GM12878 (cell line): ENCODE measurements around the gene SPAST. TPM values are rescaled to one million over a fixed set of nuclear protein-coding genes. Genes with fewer than 3 reads are reported as not detected.

Source experiments
- CBX5 ChIP-seq: sonication (generic); IDR thresholded peaks from 2 replicates; pipeline ENCODE4 v1.6.1; 2016; ENCODE audit warnings: low read depth, moderate library complexity, mild to moderate bottlenecking, inconsistent platforms
- E2F4 ChIP-seq: IDR thresholded peaks from 2 replicates; pipeline ENCODE4 v1.6.1; 2012; ENCODE audit warnings: low read depth, low read length, improper control_type of control experiment
- ESRRA ChIP-seq: IDR thresholded peaks from 2 replicates; pipeline ENCODE4 v1.6.1; 2012; ENCODE audit warnings: mild to moderate bottlenecking, low read length, improper control_type of control experiment
- FOXK2 ChIP-seq: fragments of 450-650 bp; IDR thresholded peaks from 2 replicates; pipeline ENCODE4 v1.6.1; 2017; ENCODE audit warnings: mild to moderate bottlenecking, moderate library complexity
- FOXM1 ChIP-seq: IDR thresholded peaks from 2 replicates; pipeline ENCODE4 v1.6.1; 2012; ENCODE audit warnings: low read depth, mild to moderate bottlenecking, inconsistent platforms, low read length, moderate library complexity
- IKZF1 ChIP-seq: fragments of 450-650 bp; conservative IDR thresholded peaks from 2 replicates; pipeline ENCODE4 v1.6.1; 2017; ENCODE audit warnings: antibody characterized with exemption, mild to moderate bottlenecking
- IKZF2 ChIP-seq, 2 experiments: fragments of 450-650 bp; IDR thresholded peaks; 2 replicates each; pipeline ENCODE4 v1.6.1; 2017; ENCODE audit warnings: mild to moderate bottlenecking in 2 of 2, moderate library complexity in 2 of 2
- KLF5 ChIP-seq: fragments of 450-650 bp; IDR thresholded peaks from 2 replicates; pipeline ENCODE4 v1.6.1; 2014; ENCODE audit warnings: mild to moderate bottlenecking; ENCODE audit not compliant: partially characterized antibody
- MYC ChIP-seq: IDR thresholded peaks from 2 replicates; pipeline ENCODE4 v1.6.1; 2011; ENCODE audit warnings: mild to moderate bottlenecking, low read length, moderate library complexity, inconsistent platforms; ENCODE audit not compliant: insufficient read depth, insufficient replicate concordance, insufficient read length, severe bottlenecking
- NFYB ChIP-seq: IDR thresholded peaks from 2 replicates; pipeline ENCODE4 v1.6.1; 2011; ENCODE audit warnings: low read depth, mild to moderate bottlenecking, low read length, improper control_type of control experiment, moderate library complexity; ENCODE audit not compliant: insufficient read depth
- REST ChIP-seq: IDR thresholded peaks from 2 replicates; pipeline ENCODE4 v1.6.1; 2012; ENCODE audit warnings: mild to moderate bottlenecking, low read depth, low read length
- RFX5 ChIP-seq: IDR thresholded peaks from 2 replicates; pipeline ENCODE4 v1.6.1; 2011; ENCODE audit warnings: low read depth, low read length, improper control_type of control experiment
- SIX5 ChIP-seq: IDR thresholded peaks from 2 replicates; pipeline ENCODE4 v1.6.1; 2011; ENCODE audit warnings: mild to moderate bottlenecking, low read depth, low read length, moderate library complexity; ENCODE audit not compliant: severe bottlenecking
- SMARCA5 ChIP-seq: fragments of 450-650 bp; IDR thresholded peaks from 2 replicates; pipeline ENCODE4 v1.6.1; 2017; ENCODE audit warnings: mild to moderate bottlenecking
- TCF7 ChIP-seq: IDR thresholded peaks from 2 replicates; pipeline ENCODE4 v1.6.1; 2014; ENCODE audit warnings: antibody characterized with exemption, borderline replicate concordance
- ZBED1 ChIP-seq: IDR thresholded peaks from 2 replicates; pipeline ENCODE4 v1.6.1; 2016; ENCODE audit warnings: borderline replicate concordance
- ZNF217 ChIP-seq: fragments of 450-650 bp; IDR thresholded peaks from 2 replicates; pipeline ENCODE4 v1.6.1; 2017; ENCODE audit warnings: antibody characterized with exemption, mild to moderate bottlenecking
- ZNF274 ChIP-seq: IDR thresholded peaks from one replicate; pipeline ENCODE4 v1.8.0; 2011; ENCODE audit not compliant: insufficient read length, insufficient read depth
- ZNF687 ChIP-seq: fragments of 450-650 bp; IDR thresholded peaks from 2 replicates; pipeline ENCODE4 v1.6.1; 2017; ENCODE audit warnings: mild to moderate bottlenecking, moderate library complexity
- polyA plus RNA-seq, 11 experiments: library from polyadenylated mRNA; depleted of rRNA in 4 of 11; unstranded in 6 of 11; stranded (reverse) in 5 of 11; fragments of >200 nt; fragmentation: Nextera tagmentation in 4 of 11; fragmentation: Illumina TruSeq in 1 of 11; extraction: Ambion mirVana in 4 of 11; extraction: Trizol in 1 of 11; gene quantifications; 1 replicate in 1 of 11; 2 replicates in 10 of 11; pipeline versions ENCODE4 v1.2.1 to v1.2.3, GENCODE V29; 2011 to 2016; ENCODE audit warnings: inconsistent platforms in 2 of 11, missing spikeins in 2 of 11, low read depth in 1 of 11
- total RNA-seq, 4 experiments: library from RNA; depleted of rRNA in 3 of 4; stranded (reverse); fragments of >200 nt in 3 of 4; fragmentation: Illumina TruSeq in 1 of 4; extraction: Trizol in 1 of 4; gene quantifications; 2 replicates each; pipeline versions ENCODE4 v1.2.1 to v1.2.3, GENCODE V29; 2013 to 2021
- TF ChIP-seq, protein P1 (sequence below): fragments of 450-650 bp; IDR thresholded peaks from 2 replicates; pipeline ENCODE4 v1.6.1; 2016; ENCODE audit warnings: mild to moderate bottlenecking

SPAST gene
- total and polyA plus RNA-seq, 10 of the 15 experiments (the other 5 are each of a cell fraction or from before 2014, with no cell fraction given), result 4.3 to 21.3 (median 10.0) TPM

DNA sequence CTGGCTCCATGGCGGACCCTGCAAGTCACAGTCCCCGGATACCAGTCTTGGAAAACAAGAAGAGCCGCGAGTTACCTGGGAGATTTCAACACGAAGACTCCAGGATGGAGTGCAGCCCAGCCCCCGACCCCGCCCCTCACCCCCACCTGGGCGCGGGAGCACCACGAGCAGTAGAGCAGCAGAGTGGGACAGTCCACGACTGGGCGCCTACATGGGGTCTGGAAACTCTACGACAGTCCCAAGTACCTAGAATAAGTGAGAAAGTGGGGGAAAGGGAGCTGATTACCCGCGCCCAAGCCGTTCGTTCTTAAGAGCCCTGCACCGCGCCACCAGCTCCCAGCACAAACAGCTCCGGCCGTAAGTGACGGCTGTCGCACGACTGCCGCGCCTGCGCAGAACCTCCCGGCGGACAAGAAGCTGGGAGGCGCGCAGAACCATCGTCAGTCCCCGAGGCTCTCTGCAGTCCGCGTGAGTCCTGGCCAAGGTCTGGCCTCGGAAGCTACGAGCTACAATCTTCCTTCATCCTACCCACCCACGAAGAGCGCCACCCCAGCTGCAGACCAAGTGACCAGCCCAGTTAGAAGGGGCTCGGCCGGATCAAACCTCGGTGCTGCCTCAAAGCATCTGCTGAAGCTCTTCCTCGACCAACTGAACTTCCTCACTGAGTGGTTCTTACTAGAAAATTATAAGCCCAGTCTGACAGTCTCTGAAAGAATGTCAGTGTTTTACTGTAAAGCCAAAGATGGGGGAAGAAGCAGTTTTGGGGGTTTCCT is 23.7 kb upstream of the SPAST start, which contains the start of gene DPY30 (continued):
- TF ChIP-seq RFX5 (no peak), FOXM1 (no peak), IKZF2 (IDR thresholded peaks at IDR 0.05) (no peak), ZBED1 (no peak), ZNF274 (no peak), KLF5 (peak; percentile 81), MYC (no peak), NFYB (no peak), TCF7 (no peak), REST (no peak), SMARCA5 (peak; percentile 80; the same call in 1 of the 2 replicates), E2F4 (no peak), SIX5 (peak; percentile 7), IKZF1 (peak; percentile 63), ZNF217 (no peak), CBX5 (no peak), ESRRA (no peak), ZNF687 (peak; percentile 93), FOXK2 (no peak)
- TF ChIP-seq, protein P1, sequence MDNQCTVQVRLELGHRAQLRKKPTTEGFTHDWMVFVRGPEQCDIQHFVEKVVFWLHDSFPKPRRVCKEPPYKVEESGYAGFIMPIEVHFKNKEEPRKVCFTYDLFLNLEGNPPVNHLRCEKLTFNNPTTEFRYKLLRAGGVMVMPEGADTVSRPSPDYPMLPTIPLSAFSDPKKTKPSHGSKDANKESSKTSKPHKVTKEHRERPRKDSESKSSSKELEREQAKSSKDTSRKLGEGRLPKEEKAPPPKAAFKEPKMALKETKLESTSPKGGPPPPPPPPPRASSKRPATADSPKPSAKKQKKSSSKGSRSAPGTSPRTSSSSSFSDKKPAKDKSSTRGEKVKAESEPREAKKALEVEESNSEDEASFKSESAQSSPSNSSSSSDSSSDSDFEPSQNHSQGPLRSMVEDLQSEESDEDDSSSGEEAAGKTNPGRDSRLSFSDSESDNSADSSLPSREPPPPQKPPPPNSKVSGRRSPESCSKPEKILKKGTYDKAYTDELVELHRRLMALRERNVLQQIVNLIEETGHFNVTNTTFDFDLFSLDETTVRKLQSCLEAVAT, result peak; percentile 100
